NCI-H146 treated with DMSO at 0.1 percent for 48 hours (cell line): ENCODE data around the gene BUB1B.
"Not testable (repeated sequence)": the region's sequence is repeated elsewhere in the genome, so short reads cannot be mapped to it uniquely, and the experiment has no call there.

ENCODE experiments used
- DNase-seq: peaks from one replicate; lab custom pipeline; 2025; ENCODE audit not compliant: unreplicated experiment; lab: John Stamatoyannopoulos, UW

BUB1B gene

DNA sequence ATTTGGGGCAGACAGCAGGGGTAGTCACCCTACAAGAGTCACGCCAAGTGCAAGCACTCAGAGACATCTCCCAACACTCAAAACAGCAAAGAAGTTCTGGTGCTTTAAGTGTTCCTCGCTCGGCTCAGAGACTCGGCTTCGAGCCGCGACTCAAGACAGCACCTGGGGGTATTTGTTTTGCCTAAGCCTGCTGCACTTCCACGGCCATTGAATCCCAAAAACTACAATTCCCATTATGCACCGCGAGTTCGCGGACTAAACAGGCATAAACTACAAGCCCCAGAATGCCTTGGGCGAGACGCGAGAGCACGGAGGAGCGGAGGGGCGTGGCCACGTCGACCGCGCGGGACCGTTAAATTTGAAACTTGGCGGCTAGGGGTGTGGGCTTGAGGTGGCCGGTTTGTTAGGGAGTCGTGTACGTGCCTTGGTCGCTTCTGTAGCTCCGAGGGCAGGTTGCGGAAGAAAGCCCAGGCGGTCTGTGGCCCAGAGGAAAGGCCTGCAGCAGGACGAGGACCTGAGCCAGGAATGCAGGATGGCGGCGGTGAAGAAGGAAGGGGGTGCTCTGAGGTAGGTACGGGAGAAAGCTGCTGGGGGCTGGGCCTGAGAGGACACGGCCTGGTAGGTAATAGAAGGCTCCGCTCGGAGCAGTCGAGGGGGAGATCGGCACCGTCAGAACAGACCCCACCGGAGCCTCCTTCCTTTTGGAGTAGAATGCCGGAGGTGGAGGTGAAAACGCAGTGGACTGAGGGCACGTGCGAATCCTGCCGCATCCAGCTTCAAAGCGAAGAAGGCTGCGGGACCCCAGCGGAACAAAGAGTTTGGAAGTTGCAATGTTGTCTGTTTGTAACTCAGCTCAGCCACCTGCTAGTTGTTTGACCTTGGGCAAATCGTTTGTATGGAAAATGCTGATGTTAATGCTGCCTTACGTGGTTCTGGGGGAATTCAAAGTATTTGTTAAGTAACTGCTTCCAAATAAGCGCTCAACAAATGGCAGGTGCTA, at the start of gene BUB1B:
BUB1B (plus strand) TSS at position 381 of the 1,000 bp plus-strand sequence; CDS start at position 533, 152 bp downstream.
- peak; percentile 79 for DNase-seq

GRCh38 chr15:40111888-40112287, 49.0 kb upstream of the BUB1B start:
- DNase-seq = no peak

- DNase-seq = no peak
Observed at GRCh38 chr15:40112789-40113188, 48.1 kb upstream of the BUB1B start.

DNA sequence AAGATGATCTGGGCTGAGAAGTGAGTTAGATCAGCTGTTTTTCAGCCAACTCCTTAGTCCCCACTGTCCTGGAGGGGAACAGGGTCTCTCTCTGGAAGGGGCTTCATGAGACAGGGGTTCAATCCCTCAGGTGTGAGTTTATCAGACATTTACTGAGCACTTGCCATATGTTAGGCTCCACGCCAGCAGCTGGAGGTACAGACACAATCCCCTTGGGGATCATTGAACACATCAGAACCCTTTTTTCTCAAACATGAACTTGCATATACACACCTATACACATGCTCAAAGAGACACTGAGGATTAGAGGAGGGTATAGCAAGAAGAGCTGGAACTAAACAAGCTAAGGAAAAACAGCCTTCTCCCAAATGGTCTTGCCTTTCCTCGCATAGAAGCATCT, 46.7 kb upstream of the BUB1B start:
- no peak for DNase-seq

GRCh38 chr15:40115106-40115505, 45.8 kb upstream of the BUB1B start:
- DNase-seq = not testable (repeated sequence)

GRCh38 chr15:40115670-40116093, 45.2 kb upstream of the BUB1B start:
- DNase-seq = no peak

- no peak for DNase-seq
Observed at GRCh38 chr15:40118473-40118872, 42.4 kb upstream of the BUB1B start.

DNA sequence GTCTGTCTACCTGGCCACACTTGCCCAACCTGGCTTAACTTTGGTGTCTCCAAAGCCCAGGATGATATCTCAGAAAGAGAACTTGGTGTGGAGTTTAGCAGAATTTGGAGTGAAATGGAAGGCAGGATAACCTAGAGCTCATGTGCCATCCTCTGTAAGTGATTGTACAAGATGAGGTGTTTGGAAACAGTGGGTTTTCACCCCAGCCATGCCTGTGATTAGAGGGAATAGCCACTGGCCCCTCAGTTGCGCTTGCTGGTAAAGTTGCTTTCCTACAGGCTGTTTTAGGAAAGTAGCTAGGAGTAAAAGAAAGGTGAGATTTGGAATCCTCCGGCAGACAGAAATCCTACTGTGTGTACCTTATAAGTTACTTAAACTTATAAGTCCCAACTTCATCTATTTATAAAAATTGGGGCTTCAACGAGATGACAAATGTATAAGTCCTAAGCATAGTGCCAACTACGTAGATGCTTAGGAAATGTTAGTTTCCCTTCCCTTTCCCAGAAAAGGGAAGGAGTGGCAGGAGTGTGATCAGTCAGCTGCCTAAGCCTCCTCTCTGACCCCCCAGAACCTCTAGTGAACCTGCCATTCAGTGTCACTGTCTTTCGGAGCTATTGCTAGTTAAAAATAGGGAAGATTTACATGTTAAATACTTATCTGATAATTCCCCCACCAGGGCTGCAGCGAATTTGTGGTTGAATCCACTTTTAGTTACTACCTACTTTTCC, 38.8 kb upstream of the BUB1B start:
- no peak for DNase-seq

DNA sequence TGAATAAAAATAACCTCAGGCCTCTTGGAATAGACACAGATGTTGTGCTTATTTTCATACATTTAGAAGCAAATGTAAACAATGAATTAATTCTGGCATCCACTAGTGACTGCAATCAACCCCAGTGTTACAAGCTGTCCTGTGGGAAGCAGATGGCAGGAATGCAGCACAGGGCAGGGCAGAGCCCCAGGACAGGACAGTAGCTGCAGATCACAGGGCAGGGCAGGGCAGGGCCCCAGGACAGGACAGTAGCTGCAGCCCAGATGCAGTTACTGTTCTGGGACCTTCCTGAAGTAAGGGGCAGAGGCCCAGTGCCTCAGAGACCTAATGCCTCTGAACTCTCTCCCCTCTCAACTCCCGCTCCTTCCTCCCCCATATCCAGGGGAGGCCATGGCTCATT, 37.9 kb upstream of the BUB1B start:
- DNase-seq = not testable (repeated sequence)

GRCh38 chr15:40123863-40124262, 37.0 kb upstream of the BUB1B start:
- not testable (repeated sequence) for DNase-seq

- not testable (repeated sequence) for DNase-seq
Observed at GRCh38 chr15:40124333-40124732, 36.5 kb upstream of the BUB1B start.

- not testable (repeated sequence) for DNase-seq
Observed at GRCh38 chr15:40124807-40125285, 36.0 kb upstream of the BUB1B start.

- no peak for DNase-seq
Observed at GRCh38 chr15:40125950-40126349, 34.9 kb upstream of the BUB1B start.

DNA sequence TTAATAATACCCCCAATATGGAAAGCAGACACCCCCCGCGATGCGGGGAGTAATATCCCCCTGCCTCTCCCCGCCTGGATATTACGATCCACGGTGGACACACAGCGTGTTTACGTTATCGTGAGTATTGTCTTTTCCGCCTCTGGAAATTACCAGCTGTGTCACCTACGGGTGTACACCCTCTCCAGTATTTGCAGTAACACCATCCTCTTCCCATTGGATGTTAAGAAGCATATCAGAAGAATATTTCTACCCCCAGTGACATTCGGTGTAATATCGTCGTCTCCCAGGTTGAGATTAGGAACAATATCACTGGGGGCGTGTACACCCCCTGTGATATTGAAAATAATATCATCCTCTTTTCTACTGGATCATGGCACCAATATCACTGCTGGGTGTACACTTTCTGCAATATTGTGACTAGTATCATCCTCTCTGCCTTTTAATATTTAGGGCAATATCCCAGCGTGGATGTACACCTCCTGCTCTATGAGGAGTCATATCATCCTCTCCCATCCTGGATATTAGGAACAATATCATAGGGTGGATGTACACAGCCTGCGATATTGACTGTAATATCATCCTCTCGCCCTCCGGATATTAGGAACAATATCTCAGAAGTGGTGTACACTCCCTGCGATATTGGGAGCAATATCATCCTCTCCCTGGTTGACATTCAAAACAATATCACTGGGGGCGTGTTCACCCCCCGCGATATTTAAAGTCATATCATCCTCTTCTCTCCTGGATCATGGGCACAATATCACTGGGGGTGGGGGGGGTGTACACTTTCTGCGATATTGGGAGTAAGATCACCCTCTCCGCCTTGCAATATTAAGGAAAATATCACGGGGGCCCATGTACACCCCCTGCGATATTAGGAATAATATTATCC, 31.9 kb upstream of the BUB1B start:
- no peak for DNase-seq

DNA sequence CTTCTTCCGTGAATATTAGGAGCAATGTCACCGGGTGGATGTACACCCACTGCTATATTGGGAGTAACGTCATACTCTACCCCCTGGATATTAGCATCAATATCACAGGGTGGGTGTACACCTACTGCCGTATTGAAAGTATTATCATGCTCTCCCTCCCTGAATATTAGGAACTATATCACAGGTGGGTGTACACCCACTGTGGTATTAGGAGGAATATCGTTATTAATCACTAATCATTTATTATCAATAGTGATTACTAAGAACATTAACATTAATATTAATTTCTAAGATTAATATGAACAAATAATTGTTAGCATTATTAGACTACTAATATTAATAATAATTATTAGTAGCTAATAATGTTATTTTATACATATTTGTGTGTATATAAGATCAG, 30.8 kb upstream of the BUB1B start:
- no peak for DNase-seq

GRCh38 chr15:40130799-40131502, 29.9 kb upstream of the BUB1B start:
- DNase-seq = no peak

DNA sequence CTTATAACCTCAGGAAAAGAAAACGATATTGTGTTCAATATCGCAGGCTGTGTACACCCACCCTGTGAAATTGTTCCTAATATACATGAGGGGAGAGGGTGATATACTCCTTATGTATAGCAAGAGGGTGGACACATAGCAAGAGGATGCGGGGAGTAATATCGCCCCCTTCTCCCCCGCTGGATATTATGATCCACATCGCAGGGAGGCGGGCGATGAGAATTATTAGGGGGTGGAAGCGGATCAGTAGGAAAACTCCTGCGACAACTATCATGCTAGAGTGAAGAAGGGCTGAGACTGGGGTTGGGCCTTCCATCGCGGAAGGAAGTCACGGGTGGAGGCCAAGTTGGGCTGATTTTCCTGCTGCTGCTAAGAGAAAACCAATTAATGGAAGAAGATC, 27.3 kb upstream of the BUB1B start:
- DNase-seq = no peak

GRCh38 chr15:40134885-40135284, 26.0 kb upstream of the BUB1B start:
- DNase-seq = no peak

DNA sequence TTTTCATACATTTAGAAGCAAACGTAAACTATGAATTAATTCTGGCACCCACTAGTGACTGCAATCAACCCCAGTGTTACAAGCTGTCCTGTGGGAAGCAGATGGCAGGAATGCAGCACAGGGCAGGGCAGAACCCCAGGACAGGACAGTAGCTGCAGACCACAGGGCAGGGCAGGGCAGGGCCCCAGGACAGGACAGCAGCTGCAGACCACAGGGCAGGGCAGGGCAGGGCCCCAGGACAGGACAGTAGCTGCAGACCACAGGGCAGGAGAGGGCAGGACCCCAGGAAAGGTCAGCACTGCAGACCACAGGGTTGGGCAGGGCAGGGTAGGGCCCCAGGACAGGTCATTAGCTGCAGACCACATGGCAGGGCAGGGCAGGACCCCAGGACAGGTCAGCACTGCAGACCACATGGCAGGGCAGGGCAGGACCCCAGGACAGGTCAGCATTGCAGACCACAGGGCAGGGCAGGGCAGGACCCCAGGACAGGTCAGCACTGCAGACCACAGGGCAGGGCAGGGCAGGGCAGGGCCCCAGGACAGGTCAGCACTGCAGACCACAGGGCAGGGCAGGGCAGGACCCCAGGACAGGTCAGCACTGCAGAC, 24.9 kb upstream of the BUB1B start:
- DNase-seq = not testable (repeated sequence)
